MV-4-11 (cell line): ENCODE data around the gene PPP2R2C.

Experiments used
- DNase-seq: peaks from one replicate; lab custom pipeline; 2025; lab: John Stamatoyannopoulos, UW

The PPP2R2C gene

DNA sequence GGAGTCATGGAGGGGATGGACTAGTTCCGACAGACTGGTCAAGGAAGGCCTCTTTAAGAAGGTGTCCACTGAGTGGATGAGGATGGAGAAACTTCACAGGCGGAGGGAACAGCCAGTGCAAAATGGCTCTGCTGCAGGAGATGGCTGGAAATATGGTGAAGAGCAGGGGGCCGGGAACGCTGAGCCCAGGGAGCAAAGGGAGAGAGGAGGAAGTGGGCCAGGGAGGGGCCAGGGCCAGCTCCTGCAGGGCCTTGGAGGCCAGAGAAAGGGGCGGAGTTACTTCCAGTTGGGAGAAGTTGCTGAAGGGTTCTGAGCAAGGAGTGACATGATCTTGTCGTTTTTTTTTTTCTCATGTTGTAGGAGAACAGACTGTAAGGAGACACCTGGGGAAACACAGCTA, 108.3 kb downstream of the PPP2R2C start:
- no peak for DNase-seq

DNA sequence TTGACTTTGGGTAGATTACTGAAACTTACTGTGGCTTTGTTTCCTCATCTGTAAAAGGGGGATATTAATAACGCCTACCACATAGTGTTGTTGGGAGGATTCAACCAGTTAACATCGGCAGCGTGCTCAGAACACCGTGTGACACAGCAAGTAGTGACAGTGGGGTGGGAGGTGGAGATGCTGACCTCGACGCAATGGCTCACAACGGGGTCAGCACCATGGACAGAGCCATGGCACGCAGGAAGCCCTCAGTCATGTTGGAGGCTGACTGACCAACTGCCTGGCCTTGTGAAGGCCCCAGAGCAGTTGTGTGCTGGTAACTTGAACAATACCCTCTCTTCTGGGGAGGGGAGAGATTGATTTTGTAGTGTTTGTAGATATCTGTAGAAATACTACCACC, 109.5 kb downstream of the PPP2R2C start:
- DNase-seq, result no peak

- no peak for DNase-seq
Observed at GRCh38 chr4:6362243-6362885, 110.0 kb downstream of the PPP2R2C start.

DNA sequence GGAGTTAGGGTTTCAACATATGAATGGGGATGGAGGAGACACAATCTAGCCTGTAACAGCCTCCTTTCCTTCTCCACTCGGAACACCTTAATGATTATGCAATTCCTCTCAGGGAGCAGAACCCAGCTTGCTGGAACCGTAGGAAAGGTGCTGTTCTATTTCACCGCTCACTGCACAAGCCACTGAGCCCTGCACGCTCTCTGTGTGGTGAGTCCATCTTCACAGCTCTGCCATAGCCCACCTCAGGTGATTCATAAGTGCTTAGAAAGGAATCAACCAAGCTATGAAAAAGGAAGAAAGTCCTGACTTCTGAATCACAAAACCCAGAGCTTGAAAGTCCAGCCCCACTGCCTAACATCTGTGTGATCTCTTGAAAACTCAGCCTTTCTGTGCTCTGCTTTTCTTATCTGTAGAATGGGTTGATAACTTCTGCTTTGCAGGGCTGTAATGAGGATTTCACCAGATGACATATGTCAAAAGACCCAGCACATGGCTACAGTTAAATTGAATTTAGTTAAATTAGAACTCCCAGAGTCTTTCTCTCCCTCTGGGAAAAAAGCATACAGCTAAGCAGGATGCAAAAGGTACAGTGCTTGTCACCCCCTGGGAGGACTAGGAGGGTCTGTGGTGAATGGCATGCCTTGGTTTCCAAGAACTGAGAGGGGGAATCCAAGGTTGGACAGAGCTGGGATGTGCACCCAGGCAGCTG, 111.2 kb downstream of the PPP2R2C start:
- DNase-seq, result no peak

DNA sequence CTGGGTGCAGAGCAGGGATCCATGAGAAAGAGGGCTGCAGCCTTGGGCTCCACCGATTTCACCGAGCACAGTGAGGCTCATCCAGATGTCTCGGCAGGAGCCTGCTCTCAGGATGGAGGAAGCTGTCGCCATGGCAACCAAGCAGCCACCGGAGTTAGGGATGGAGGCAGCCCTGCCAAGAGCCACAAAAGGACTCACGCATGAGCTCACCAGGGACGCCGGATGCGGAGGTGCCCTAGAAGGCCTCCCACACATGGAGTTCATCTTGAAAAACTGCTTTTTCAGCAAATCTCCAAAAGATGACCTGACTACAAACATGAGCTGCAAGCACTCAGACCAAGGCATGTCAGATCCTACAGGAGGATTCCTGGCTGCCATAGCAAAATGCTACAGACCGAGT, 112.0 kb downstream of the PPP2R2C start:
- DNase-seq, result no peak

- DNase-seq, result no peak
Observed at GRCh38 chr4:6359536-6360308, 112.7 kb downstream of the PPP2R2C start.

GRCh38 chr4:6357476-6357875, 114.9 kb downstream of the PPP2R2C start:
- DNase-seq, result no peak

DNA sequence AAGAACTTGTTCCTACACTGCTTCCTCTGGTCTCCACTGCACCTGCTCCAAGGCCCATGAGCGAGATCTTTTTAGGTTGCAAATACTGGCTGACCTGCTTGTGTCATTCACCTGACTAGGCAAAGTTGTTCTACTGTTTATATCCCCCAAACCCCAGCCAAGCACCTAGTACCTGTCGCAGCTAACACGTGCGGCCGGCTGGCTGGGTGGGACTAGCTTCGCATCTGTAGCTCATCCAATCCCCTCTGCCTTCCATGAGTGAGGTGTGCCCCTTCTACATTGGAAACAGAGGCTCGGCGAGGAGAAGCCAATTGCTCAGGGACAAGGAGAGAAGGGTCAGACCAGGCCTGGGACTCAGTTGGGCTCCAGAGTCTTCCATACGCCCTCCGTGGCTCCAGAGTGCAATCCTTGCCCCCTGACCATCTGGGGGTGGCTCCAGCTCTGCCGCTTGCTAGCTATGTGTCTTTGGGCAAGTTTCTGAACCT, 116.3 kb downstream of the PPP2R2C start:
- DNase-seq, result no peak

- no peak for DNase-seq
Observed at GRCh38 chr4:6355052-6355451, 117.4 kb downstream of the PPP2R2C start.

- no peak for DNase-seq
Observed at GRCh38 chr4:6354626-6355025, 117.8 kb downstream of the PPP2R2C start.

DNA sequence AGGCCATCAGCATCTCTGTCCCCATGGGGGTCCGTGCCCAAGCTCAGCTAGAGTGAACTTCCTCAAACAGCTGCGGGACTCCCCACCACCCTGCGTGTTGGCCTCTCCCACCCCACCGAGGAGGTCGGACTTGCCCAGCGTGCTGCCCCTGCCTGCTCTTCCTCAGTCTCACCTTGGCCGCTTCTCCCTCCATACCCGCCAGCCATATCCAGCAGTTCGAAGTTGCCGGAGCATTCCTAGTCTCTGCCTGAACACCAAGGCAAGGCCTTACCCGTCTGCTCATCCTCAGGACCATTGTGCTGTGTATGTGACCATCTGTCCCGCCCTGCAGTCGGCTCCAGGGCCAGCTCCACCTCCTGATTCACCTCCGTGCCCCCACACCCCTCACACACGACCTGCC, 118.3 kb downstream of the PPP2R2C start:
- DNase-seq, result no peak

DNA sequence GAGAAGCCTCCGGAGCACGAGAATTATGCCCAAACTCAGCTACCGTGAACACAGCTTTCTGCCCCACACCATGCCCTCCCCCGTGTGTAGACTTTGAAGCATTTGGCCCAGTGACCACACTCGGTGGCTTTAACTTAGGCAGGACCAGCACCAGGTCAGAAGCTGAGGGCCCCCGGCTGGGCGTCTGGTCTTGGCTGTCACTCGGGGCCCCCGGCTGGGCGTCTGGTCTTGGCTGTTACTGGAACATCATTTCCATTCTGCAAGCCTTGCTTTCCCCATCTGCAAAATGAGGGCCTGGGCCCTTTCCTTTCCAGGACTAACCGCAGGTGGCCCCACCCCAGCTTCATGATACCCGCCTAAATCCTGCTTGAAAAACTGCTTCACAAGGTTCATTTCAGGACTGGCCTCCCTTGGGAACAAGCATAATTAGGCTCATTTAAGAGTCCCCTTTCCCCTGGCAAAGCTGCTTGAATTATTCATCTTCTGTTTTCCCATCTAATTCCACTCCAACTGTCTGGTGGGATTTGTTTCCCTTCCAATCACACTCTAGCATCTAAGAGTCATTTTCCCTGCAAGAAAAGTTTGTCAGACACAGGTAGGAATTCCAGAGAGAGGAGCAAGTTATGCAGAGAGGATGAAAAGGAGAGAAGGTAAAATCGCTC, 120.3 kb downstream of the PPP2R2C start:
- no peak for DNase-seq

- DNase-seq, result no peak
Observed at GRCh38 chr4:6351246-6352000, 121.0 kb downstream of the PPP2R2C start.

DNA sequence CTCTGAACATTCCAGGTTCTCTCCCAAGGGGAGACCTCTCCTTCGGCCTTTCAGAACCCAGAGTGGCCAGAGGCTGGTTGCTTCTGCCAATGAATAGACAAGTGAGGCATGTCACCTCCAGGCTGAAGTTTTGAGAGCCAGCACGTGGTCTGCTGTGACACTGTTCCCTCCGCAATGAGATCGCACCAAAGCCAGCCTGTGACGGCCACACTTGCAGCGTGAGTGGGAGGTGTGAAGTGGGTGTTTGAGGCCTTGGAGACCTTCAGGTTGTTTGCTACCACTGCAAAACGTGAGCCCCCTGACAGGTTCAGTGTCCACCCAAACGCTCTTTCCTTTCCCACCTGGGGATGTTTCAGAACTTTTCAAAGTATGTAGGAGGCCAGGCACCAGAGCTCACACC, 121.8 kb downstream of the PPP2R2C start:
- no peak for DNase-seq

DNA sequence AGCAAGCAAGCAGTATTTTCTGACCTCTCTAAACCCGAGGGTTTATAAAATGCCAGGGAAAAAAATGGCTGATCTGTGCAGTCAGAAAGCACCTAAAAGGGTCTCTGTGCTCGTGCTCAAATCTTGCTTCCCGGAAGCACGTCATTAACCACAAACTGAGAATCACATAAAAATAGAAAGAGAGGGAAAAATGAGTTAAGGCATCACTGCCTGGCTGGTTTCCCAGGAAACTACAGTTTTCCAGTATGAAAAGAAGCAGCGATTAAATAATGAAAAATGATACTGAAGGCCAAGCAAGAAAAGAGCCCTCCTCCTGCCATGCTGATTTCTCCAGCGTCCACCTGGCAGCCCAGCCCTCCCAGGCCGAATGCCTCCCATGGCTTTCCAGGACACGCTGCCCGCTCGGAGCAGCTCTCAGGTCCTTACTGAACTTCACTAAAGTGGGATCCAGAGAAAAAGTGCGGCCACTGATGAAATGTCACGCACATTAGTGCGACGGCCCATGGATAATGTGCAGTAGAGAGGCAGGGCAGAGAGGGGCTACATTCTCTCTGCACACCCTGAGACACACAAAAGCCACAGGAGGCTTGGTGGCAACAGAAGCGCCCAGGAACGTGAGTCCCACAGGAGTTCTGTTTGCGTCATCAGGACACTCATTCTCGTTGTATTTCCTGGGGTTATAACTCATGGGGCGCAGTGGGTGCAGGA, 122.4 kb downstream of the PPP2R2C start:
- no peak for DNase-seq

GRCh38 chr4:6348408-6348807, 124.0 kb downstream of the PPP2R2C start:
- no peak for DNase-seq

DNA sequence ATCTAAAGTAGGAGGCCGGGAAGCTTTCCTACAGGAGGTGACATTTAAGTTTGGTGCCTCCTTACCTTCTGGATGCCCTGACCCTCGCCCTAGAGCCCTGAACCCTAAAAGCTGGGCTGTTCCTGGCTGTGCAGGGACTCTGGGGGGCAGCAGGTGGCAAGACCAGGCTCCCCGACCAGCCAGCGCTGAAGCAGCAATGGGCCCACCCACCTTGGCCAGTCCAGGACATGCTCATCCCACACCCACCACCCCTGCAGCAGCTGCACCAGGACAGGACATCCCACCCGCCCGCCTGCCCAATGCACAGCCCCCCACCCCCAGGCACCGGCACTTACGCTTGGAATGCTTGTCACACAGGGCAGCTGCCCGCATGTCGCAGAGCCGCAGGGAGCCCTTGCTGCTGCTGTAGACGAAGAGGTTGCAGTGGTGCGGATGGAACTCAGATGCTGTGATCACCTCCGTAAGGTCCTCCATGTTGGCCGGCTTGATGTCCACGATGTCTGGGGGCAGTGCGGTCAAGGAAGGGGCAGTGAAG, 124.8 kb downstream of the PPP2R2C start:
- no peak for DNase-seq

- no peak for DNase-seq
Observed at GRCh38 chr4:6346373-6347110, 125.9 kb downstream of the PPP2R2C start.

DNA sequence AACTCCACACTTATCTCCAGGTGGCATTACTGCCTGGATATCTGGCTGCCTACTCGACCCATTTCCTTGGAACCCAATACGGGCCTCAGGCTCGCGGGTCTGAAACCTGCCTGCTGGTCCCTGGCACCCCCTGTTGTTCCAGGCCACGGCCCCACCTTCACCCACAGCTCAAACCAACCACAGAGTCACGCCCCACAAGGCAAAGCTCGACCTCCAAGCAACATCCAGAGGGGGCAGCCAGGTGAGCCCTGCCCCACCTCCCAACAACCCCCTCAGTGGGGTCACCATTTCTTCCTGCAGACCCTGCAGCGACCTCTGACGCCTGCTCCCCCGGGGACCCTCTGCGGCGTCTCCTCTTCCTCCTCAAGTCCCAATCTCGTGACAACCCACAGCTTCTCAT, 126.5 kb downstream of the PPP2R2C start:
- no peak for DNase-seq
